ENCODE results near the gene NOS3.
"Not testable (repeated sequence)": the region's sequence is repeated elsewhere in the genome, so short reads cannot be mapped to it uniquely, and the experiment has no call there.

The NOS3 gene

GRCh38 chr7:151003572-151003971 is 12.8 kb downstream of the NOS3 start:
- no peak for DNase-seq

GRCh38 chr7:151005566-151005965 is 14.7 kb downstream of the NOS3 start:
- DNase-seq: no peak

- DNase-seq: no peak
Measured at GRCh38 chr7:151006590-151007300, 15.9 kb downstream of the NOS3 start.

- DNase-seq: no peak
Measured at GRCh38 chr7:151007469-151007898, 16.7 kb downstream of the NOS3 start.

GRCh38 chr7:151008143-151008510 is 17.3 kb downstream of the NOS3 start:
- no peak for DNase-seq

GRCh38 chr7:151008511-151009323 is 17.9 kb downstream of the NOS3 start:
- peak; percentile 70 for DNase-seq

GRCh38 chr7:151009327-151010036 is 18.7 kb downstream of the NOS3 start:
- DNase-seq: no peak

GRCh38 chr7:151010037-151010306 is 19.2 kb downstream of the NOS3 start:
- DNase-seq: no peak

GRCh38 chr7:151010307-151011096 is 19.7 kb downstream of the NOS3 start:
- no peak for DNase-seq

GRCh38 chr7:151011097-151011409 is 20.2 kb downstream of the NOS3 start:
- no peak for DNase-seq

- DNase-seq: not testable (repeated sequence)
Measured at GRCh38 chr7:151011616-151012015, 20.8 kb downstream of the NOS3 start.

- DNase-seq: no peak
Measured at GRCh38 chr7:151012031-151012692, 21.3 kb downstream of the NOS3 start.

GRCh38 chr7:151012911-151013347 is 22.1 kb downstream of the NOS3 start:
- DNase-seq: no peak

GRCh38 chr7:151013356-151013732 is 22.5 kb downstream of the NOS3 start:
- DNase-seq: no peak

GRCh38 chr7:151013733-151014497 is 23.1 kb downstream of the NOS3 start:
- DNase-seq: peak; percentile 61

- no peak for DNase-seq
Measured at GRCh38 chr7:151014950-151015349, 24.1 kb downstream of the NOS3 start.

GRCh38 chr7:151015967-151016366 is 25.1 kb downstream of the NOS3 start:
- DNase-seq: no peak

- DNase-seq: no peak
Measured at GRCh38 chr7:151016505-151016904, 25.7 kb downstream of the NOS3 start.

- DNase-seq: no peak
Measured at GRCh38 chr7:151016942-151017341, 26.1 kb downstream of the NOS3 start.

- DNase-seq: no peak
Measured at GRCh38 chr7:151017370-151017952, 26.6 kb downstream of the NOS3 start.

GRCh38 chr7:151017953-151018420 is 27.2 kb downstream of the NOS3 start:
- peak; percentile 80 for DNase-seq
